SH-SY5Y (cell line): ENCODE results near the gene MAP2K3.

Experiments used
- GATA2 ChIP-seq: IDR thresholded peaks from 2 replicates; pipeline ENCODE4 v1.6.1; 2011; ENCODE audit warnings: mild to moderate bottlenecking, low read depth, low read length
- GATA3 ChIP-seq: IDR thresholded peaks from 2 replicates; pipeline ENCODE4 v1.6.1; 2011; ENCODE audit warnings: low read depth, mild to moderate bottlenecking, low read length, moderate library complexity

GRCh38 chr17:21240369-21241055 lies 44.0 kb upstream of the MAP2K3 start:
- TF ChIP-seq GATA2, result no peak
- TF ChIP-seq GATA3, result no peak
